Caco-2 (cell line): ENCODE results near the gene MX2. TPM values are rescaled to one million over a fixed set of nuclear protein-coding genes. Genes with fewer than 3 reads are reported as not detected.

Source experiments
- BruUV-seq: library from RNA; stranded (reverse); fragments of 400-500 nt; replicated peaks from 2 replicates; lab custom pipeline; 2021; lab: Mats Ljungman, UMichigan
- CTCF ChIA-PET: fragments of 300-600 bp; sonication (Branson Sonifier 250); formaldehyde crosslinking; loops from one replicate; lab custom pipeline; 2022; ENCODE audit warnings: antibody characterized with exemption; lab: Charles Lee
- POLR2A ChIA-PET: fragments of 300-600 bp; sonication (Branson Sonifier 250); formaldehyde crosslinking; loops from one replicate; lab custom pipeline; 2022; ENCODE audit warnings: antibody characterized with exemption; lab: Charles Lee
- DNase-seq, 2 experiments: peaks; one replicate each; pipeline versions ENCODE4 v3.0.0 to v3.0.0-alpha.2; 2020 to 2022
- H3K27me3 ChIP-seq: replicated peaks from 2 replicates; pipeline ENCODE4 v1.6.0; 2011; ENCODE audit warnings: low read length; ENCODE audit not compliant: control insufficient read depth, insufficient read depth
- H3K36me3 ChIP-seq: 2 replicates; pipeline ENCODE4 v1.5.1; 2011; ENCODE audit warnings: low read length; ENCODE audit not compliant: control insufficient read depth, insufficient read depth
- H3K4me1 ChIP-seq: fragments of 250-450 bp; sonication (Bioruptor Pico); 2 replicates; pipeline ENCODE4 v1.5.1; 2020; ENCODE audit warnings: mild to moderate bottlenecking
- H3K4me3 ChIP-seq: 2 replicates; pipeline ENCODE4 v1.5.1; 2011; ENCODE audit warnings: low read depth, mild to moderate bottlenecking, control low read depth, low read length
- H3K9me3 ChIP-seq: fragments of 250-450 bp; sonication (Bioruptor Pico); 2 replicates; pipeline ENCODE4 v1.5.1; 2020; ENCODE audit warnings: mild to moderate bottlenecking, moderate library complexity
- H3K27ac Mint-ChIP-seq: one replicate; pipeline ENCODE4 v1.8.0; 2022; ENCODE audit warnings: mixed read lengths; ENCODE audit not compliant: unreplicated experiment
- H3K27me3 Mint-ChIP-seq: one replicate; pipeline ENCODE4 v1.8.0; 2022; ENCODE audit warnings: mixed read lengths; ENCODE audit not compliant: insufficient read depth, unreplicated experiment
- H3K36me3 Mint-ChIP-seq: one replicate; pipeline ENCODE4 v1.8.0; 2022; ENCODE audit warnings: mild to moderate bottlenecking, mixed read lengths; ENCODE audit not compliant: insufficient read depth, unreplicated experiment
- H3K4me1 Mint-ChIP-seq: one replicate; pipeline ENCODE4 v1.8.0; 2022; ENCODE audit warnings: low read depth, mixed read lengths; ENCODE audit not compliant: unreplicated experiment
- H3K4me3 Mint-ChIP-seq: one replicate; pipeline ENCODE4 v1.8.0; 2022; ENCODE audit warnings: mild to moderate bottlenecking, moderate library complexity, mixed read lengths; ENCODE audit not compliant: unreplicated experiment
- H3K9me3 Mint-ChIP-seq: one replicate; pipeline ENCODE4 v1.8.0; 2022; ENCODE audit warnings: mixed read lengths; ENCODE audit not compliant: unreplicated experiment
- CTCF ChIP-seq, 2 experiments: fragments of 200-600 bp in 1 of 2; IDR thresholded peaks; 1 replicate in 1 of 2; 2 replicates in 1 of 2; pipeline versions ENCODE4 v1.5.1 to v1.8.0; 2011 to 2022; ENCODE audit warnings: antibody characterized with exemption in 1 of 2, control low read depth in 1 of 2, inconsistent platforms in 1 of 2, low read depth in 1 of 2, low read length in 1 of 2, mild to moderate bottlenecking in 1 of 2, moderate library complexity in 1 of 2; ENCODE audit not compliant: insufficient read depth in 1 of 2, severe bottlenecking in 1 of 2, unreplicated experiment in 1 of 2
- intact Hi-C: fragments of 100-400 bp; cut with micrococcal nuclease; formaldehyde crosslinking; loops from one replicate; pipeline ENCODE4 v1.10.0; 2022; ENCODE audit not compliant: unreplicated experiment
- total RNA-seq: library from RNA; stranded (reverse); gene quantifications from 2 replicates; pipeline ENCODE4 v1.2.3, GENCODE V29; 2022

Gene MX2
- total RNA-seq, 1 experiment from 2014 or later = 0.84 TPM

- ChIA-PET CTCF (no interaction called here), POLR2A (no interaction called here)
- H3K27me3 Mint-ChIP-seq = no peaks in the 10 kb centered on the region
- H3K36me3 Mint-ChIP-seq = no peaks in the 10 kb centered on the region
- H3K4me3 Mint-ChIP-seq = no peak overlapping the region
- H3K27ac Mint-ChIP-seq = no peak overlapping the region
- Histone ChIP-seq H3K9me3 (no peaks in the 10 kb centered on the region), H3K36me3 (no peaks in the 10 kb centered on the region), H3K4me3 (no peak overlapping the region), H3K27me3 (no peaks in the 10 kb centered on the region), H3K4me1 (0 out of 2 replicates have a peak, but pooled peaks cover 4% of the 10 kb centered on the region)
- intact Hi-C loops = no loop called here
- no peak for TF ChIP-seq CTCF (IDR thresholded peaks at IDR 0.05; ENCODE audit: insufficient read depth in 1 of 2, low read depth in 1 of 2, low read length in 1 of 2, severe bottlenecking in 1 of 2, unreplicated experiment in 1 of 2)
- no peak for DNase-seq
- no peaks in the 10 kb centered on the region for H3K4me1 Mint-ChIP-seq
- H3K9me3 Mint-ChIP-seq = peaks cover 9% of the 10 kb centered on the region
- no TSS peak for BruUV-seq
Observed at GRCh38 chr21:41373763-41374162, 11.9 kb downstream of the MX2 start.

- H3K27ac Mint-ChIP-seq = no peak overlapping the region
- DNase-seq = no peak
- H3K36me3 Mint-ChIP-seq = no peaks in the 10 kb centered on the region
- no peaks in the 10 kb centered on the region for H3K4me1 ChIP-seq
- H3K9me3 ChIP-seq = no peaks in the 10 kb centered on the region
- ChIA-PET CTCF (no interaction called here), POLR2A (no interaction called here)
- intact Hi-C loops = no loop called here
- no peak overlapping the region for H3K4me3 Mint-ChIP-seq
- BruUV-seq = no TSS peak
- peaks cover 9% of the 10 kb centered on the region for H3K9me3 Mint-ChIP-seq
- no peaks in the 10 kb centered on the region for H3K27me3 Mint-ChIP-seq
- H3K4me1 Mint-ChIP-seq = no peaks in the 10 kb centered on the region
- no peaks in the 10 kb centered on the region for H3K36me3 ChIP-seq
- no peaks in the 10 kb centered on the region for H3K27me3 ChIP-seq
- no peak overlapping the region for H3K4me3 ChIP-seq
- TF ChIP-seq CTCF (IDR thresholded peaks at IDR 0.05; ENCODE audit: insufficient read depth in 1 of 2, low read depth in 1 of 2, low read length in 1 of 2, severe bottlenecking in 1 of 2, unreplicated experiment in 1 of 2) = no peak
Observed at GRCh38 chr21:41374177-41374712, 12.4 kb downstream of the MX2 start.

- ChIA-PET CTCF (interaction anchor here (0.6 kb wide), 1 partner anchor 206 kb away, joined by 10 read pairs; no protein-coding TSS in a partner anchor), POLR2A (no interaction called here)
- no TSS peak for BruUV-seq
- Histone ChIP-seq H3K4me3 (no peak overlapping the region), H3K9me3 (no peaks in the 10 kb centered on the region), H3K4me1 (no peaks in the 10 kb centered on the region), H3K36me3 (no peaks in the 10 kb centered on the region), H3K27me3 (no peaks in the 10 kb centered on the region)
- Mint-ChIP-seq H3K36me3 (no peaks in the 10 kb centered on the region), H3K4me1 (no peaks in the 10 kb centered on the region), H3K27me3 (no peaks in the 10 kb centered on the region), H3K27ac (no peak overlapping the region), H3K4me3 (no peak overlapping the region), H3K9me3 (peaks cover 9% of the 10 kb centered on the region)
- intact Hi-C loops = no loop called here
- TF ChIP-seq CTCF (IDR thresholded peaks at IDR 0.05; ENCODE audit: insufficient read depth in 1 of 2, low read depth in 1 of 2, low read length in 1 of 2, severe bottlenecking in 1 of 2, unreplicated experiment in 1 of 2) = no peak
- DNase-seq = no peak
Observed at GRCh38 chr21:41374867-41375533, 13.2 kb downstream of the MX2 start.
